Body of pancreas (tissue), 4 donors: ENCODE data around the gene TUT4. TPM values are rescaled to one million over a fixed set of nuclear protein-coding genes. Genes with fewer than 3 reads are reported as not detected.
"Not testable (repeated sequence)": the region's sequence is repeated elsewhere in the genome, so short reads cannot be mapped to it uniquely, and the experiment has no call there.

Experiments used
- ATAC-seq: fragments of 150-250 bp; one replicate; pipeline ENCODE4 v1.9.1; 2016
- DNase-seq, 4 donors: peaks; one replicate each; pipeline ENCODE4 v3.0.0-alpha.2; 2019
- H3K27ac ChIP-seq, 4 donors: fragments of 200-600 bp; sonication (generic); 1 replicate in 3 of 4; 2 replicates in 1 of 4; pipeline versions ENCODE4 v1.5.1 to v1.6.1; 2016 to 2019; ENCODE audit warnings: mild to moderate bottlenecking in 1 of 4, mixed read lengths in 1 of 4, moderate library complexity in 1 of 4
- H3K27me3 ChIP-seq, 2 donors: fragments of 200-600 bp; sonication (generic); one replicate each; pipeline ENCODE4 v1.6.0; 2016; ENCODE audit warnings: mild to moderate bottlenecking in 1 of 2
- H3K36me3 ChIP-seq, 2 donors: fragments of 200-600 bp; sonication (generic); replicated peaks in 1 of 2; 2 replicates each; pipeline ENCODE4 v1.5.1; 2016; ENCODE audit warnings: low read depth in 2 of 2; ENCODE audit not compliant: insufficient read depth in 1 of 2
- H3K4me1 ChIP-seq: fragments of 200-600 bp; sonication (generic); one replicate; pipeline ENCODE4 v1.6.0; 2016
- H3K4me3 ChIP-seq, 2 donors: fragments of 200-600 bp; sonication (generic); 1 replicate in 1 of 2; 2 replicates in 1 of 2; pipeline ENCODE4 v1.5.1; 2016 to 2019
- H3K9me3 ChIP-seq, 3 donors: fragments of 200-600 bp; sonication (generic); 1 replicate in 2 of 3; 2 replicates in 1 of 3; pipeline ENCODE4 v1.5.1; 2016
- POLR2A ChIP-seq, 3 donors: fragments of 450-650 bp; IDR thresholded peaks; one replicate each; pipeline ENCODE4 v1.6.1; 2016; ENCODE audit warnings: antibody characterized with exemption in 3 of 3, mild to moderate bottlenecking in 2 of 3
- WGBS, 2 donors: methylation state at CpG; one replicate each; pipeline ENCODE4 v1.1.5; 2017; 5-methylcytosine and 5-hydroxymethylcytosine counted together
- intact Hi-C: fragments of 100-400 bp; cut with DNase I; formaldehyde crosslinking; loops from one replicate; pipeline ENCODE4 v1.15.1; 2023
- total RNA-seq, 2 donors: library from RNA; depleted of rRNA; stranded (reverse); fragments of >200 nt; gene quantifications; one replicate each; pipeline ENCODE4 v1.1.0, GENCODE V29; 2016
- TF ChIP-seq, protein P1 (sequence below), 7 experiments: fragments of 450-650 bp in 4 of 7; fragments of 200-600 bp in 3 of 7; sonication (generic) in 3 of 7; IDR thresholded peaks; one replicate each; pipeline ENCODE4 v1.5.1; 2016 to 2019; ENCODE audit warnings: antibody characterized with exemption in 7 of 7

Gene TUT4
- total RNA-seq, 2 donors from 2014 or later = 41.8 to 59.3 TPM

DNA sequence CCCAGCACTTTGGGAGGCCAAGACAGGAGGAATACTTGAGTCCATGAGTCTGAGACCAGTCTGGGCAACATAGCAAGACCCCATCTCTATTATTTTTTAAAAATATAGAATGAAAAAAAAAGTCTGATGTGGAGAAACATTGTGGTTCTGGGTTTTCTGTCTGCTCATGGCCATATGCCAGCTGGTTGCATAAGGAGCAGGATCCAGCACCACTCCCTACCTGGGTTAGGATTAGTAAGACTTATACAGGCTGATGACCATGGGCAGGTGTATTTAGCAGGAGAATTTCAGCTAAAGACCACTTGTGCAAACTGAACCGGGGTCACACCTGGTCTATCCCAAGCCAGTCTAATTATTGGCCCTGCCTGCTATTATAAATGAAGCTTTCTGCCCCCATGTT is 32.6 kb upstream of the TUT4 start:
- Histone ChIP-seq H3K27ac (no peak overlapping the region), H3K9me3 (no peaks in the 10 kb centered on the region), H3K27me3 (no peaks in the 10 kb centered on the region), H3K36me3 (no peaks in the 10 kb centered on the region), H3K4me3 (no peak overlapping the region), H3K4me1 (no peaks in the 10 kb centered on the region)
- TF ChIP-seq POLR2A (IDR thresholded peaks at IDR 0.05) = no peak
- TF ChIP-seq, protein P1, sequence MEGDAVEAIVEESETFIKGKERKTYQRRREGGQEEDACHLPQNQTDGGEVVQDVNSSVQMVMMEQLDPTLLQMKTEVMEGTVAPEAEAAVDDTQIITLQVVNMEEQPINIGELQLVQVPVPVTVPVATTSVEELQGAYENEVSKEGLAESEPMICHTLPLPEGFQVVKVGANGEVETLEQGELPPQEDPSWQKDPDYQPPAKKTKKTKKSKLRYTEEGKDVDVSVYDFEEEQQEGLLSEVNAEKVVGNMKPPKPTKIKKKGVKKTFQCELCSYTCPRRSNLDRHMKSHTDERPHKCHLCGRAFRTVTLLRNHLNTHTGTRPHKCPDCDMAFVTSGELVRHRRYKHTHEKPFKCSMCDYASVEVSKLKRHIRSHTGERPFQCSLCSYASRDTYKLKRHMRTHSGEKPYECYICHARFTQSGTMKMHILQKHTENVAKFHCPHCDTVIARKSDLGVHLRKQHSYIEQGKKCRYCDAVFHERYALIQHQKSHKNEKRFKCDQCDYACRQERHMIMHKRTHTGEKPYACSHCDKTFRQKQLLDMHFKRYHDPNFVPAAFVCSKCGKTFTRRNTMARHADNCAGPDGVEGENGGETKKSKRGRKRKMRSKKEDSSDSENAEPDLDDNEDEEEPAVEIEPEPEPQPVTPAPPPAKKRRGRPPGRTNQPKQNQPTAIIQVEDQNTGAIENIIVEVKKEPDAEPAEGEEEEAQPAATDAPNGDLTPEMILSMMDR (IDR thresholded peaks at IDR 0.05) = no peak
- no peak for DNase-seq
- intact Hi-C loops = no loop called here
- WGBS, 2 donors = 22 to 30% methylated on average over 1 of the region's 1 CpG
- ATAC-seq = no peak

DNA sequence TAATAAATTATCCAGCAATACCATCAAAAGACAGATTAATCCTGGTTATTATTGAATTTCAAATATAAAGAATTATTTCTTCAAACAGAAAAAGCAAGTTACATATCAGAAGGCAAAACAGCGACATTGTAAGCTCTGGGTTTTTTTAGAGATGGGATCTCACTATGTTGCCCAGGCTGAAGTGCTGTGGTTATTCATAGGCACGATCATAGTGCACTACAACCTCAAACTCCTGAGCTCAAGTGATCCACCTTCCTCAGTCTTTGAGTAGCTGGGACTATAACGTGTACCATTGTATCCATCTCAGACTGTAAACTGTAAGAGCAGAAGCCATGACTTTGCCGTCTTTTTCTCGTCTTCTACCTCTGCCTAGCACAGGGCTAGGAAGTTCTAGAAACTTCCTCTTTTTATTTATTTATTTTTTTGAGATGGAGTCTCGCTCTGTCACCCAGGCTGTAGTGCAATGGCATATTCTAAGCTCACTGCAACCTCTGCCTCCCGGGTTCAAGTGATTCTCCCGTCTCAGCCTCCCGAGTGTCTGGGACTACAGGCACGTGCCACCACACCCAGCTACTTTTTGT is 29.3 kb upstream of the TUT4 start:
- no peaks in the 10 kb centered on the region for H3K36me3 ChIP-seq
- 90 to 92% methylated on average over 10 of the region's 10 CpGs for WGBS, 2 donors
- peaks cover 7% of the 10 kb centered on the region for H3K4me1 ChIP-seq
- DNase-seq = no peak
- H3K4me3 ChIP-seq = no peak overlapping the region
- H3K27me3 ChIP-seq = no peaks in the 10 kb centered on the region
- TF ChIP-seq, protein P1 (IDR thresholded peaks at IDR 0.05) = no peak
- TF ChIP-seq POLR2A (IDR thresholded peaks at IDR 0.05) = no peak
- intact Hi-C loops = no loop called here
- no peaks in the 10 kb centered on the region for H3K9me3 ChIP-seq
- no peak for ATAC-seq
- H3K27ac ChIP-seq = no peak overlapping the region

DNA sequence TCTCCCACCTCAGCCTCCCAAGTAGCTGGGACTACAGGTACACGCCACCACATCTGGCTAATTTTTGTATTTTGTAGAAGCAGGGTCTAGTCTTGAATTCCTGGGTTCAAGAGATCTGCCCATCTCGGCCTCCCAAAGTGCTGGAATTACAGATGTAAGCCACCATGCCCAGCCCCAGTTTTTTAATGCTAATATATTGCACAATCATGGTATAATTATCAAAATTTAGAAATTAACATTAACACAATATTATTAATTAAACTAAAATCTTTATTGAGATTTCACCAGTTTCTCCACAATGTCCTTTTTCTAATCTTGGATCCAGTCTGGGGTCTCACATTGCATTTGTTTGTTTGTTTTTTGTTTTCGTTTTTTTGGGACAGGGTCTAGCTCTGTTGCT is 27.4 kb upstream of the TUT4 start:
- no peak for DNase-seq
- intact Hi-C loops = no loop called here
- no peak for TF ChIP-seq POLR2A (IDR thresholded peaks at IDR 0.05)
- TF ChIP-seq, protein P1 (IDR thresholded peaks at IDR 0.05) = no peak
- H3K27ac ChIP-seq = no peak overlapping the region
- no peaks in the 10 kb centered on the region for H3K27me3 ChIP-seq
- no peaks in the 10 kb centered on the region for H3K9me3 ChIP-seq
- 78 to 89% methylated on average over 3 of the region's 3 CpGs for WGBS, 2 donors
- no peaks in the 10 kb centered on the region for H3K36me3 ChIP-seq
- ATAC-seq = no peak
- no peak overlapping the region for H3K4me3 ChIP-seq
- H3K4me1 ChIP-seq = peaks cover 7% of the 10 kb centered on the region

DNA sequence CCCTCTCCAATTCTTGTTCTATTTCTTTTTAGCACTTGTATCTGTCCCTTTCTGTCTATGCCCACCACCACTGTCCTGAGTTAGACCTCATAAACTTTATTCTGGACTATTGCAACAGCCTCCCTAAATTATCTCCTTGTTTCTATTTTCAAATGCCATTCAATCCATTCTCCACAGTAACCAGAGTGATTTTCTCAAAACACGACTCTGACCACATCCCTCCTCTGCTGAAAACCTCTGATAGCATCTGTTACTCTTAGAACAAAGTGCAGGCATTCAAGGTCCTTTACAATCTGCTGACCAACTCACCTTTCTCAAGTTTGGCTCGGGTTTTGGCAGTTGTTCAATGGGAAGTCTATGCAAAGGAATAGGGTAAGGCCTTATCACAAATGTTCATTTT is 26.5 kb upstream of the TUT4 start:
- TF ChIP-seq POLR2A (IDR thresholded peaks at IDR 0.05) = no peak
- TF ChIP-seq, protein P1 (IDR thresholded peaks at IDR 0.05) = no peak
- no peaks in the 10 kb centered on the region for H3K27me3 ChIP-seq
- ATAC-seq = peak; percentile 68
- no peaks in the 10 kb centered on the region for H3K36me3 ChIP-seq
- 5 to 8% methylated on average over 2 of the region's 2 CpGs for WGBS, 2 donors
- no peak overlapping the region for H3K4me3 ChIP-seq
- peak; percentile 19 to 54 (median 40) for DNase-seq
- H3K27ac ChIP-seq = no peak overlapping the region
- peaks cover 7% of the 10 kb centered on the region for H3K4me1 ChIP-seq
- intact Hi-C loops = no loop called here
- no peaks in the 10 kb centered on the region for H3K9me3 ChIP-seq

DNA sequence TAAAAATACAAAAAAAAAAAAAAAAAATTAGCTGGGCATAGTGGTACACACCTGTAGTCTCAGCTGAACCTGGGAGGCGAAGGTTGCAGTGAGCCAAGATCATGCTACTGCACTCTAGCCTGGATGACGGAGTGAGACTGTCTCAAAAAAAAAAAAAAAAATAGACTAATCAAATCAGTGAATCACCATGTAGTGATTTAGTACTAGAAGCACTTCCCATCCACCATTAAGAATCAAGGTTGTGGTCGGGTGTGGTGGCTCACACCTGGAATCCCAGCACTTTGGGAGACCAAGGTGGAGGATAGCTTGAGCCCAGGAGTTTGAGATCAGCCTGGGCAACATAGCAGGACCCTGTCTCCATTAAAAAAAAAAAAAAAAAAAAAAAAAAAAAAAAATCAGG is 25.2 kb upstream of the TUT4 start:
- intact Hi-C loops, H3K27ac ChIP-seq, DNase-seq, H3K36me3 ChIP-seq, H3K9me3 ChIP-seq, H3K4me3 ChIP-seq, H3K27me3 ChIP-seq, H3K4me1 ChIP-seq, ATAC-seq: not testable (repeated sequence)
- WGBS, 2 donors = 92 to 96% methylated on average over 2 to 3 of the region's 3 CpGs
